SK-N-MC (cell line): ENCODE data around the gene SYNE1.

Source experiments
- EZH2 ChIP-seq: fragments of 200-600 bp; sonication (generic); IDR thresholded peaks from one replicate; pipeline ENCODE4 v1.6.1; 2017; ENCODE audit warnings: antibody characterized with exemption
- POLR2AphosphoS5 ChIP-seq: IDR thresholded peaks from 2 replicates; pipeline ENCODE4 v1.6.1; 2012; ENCODE audit warnings: mild to moderate bottlenecking, low read depth, low read length, borderline replicate concordance

DNA sequence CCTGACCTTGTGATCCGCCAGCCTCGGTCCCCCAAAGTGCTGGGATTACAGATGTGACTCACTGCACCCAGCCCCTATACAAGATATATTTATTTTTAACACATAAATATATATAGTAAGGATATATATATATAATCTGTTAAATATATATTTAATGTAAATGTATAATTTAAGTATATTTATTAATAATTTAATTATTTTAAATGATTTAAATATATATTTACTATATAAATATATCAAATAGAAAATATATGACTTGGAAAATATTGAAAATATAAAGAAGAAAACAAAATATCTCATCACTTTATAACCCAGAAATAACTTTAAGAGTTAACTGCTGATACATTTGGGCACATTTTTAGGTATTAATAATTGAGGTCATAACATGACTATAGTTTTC, 324.7 kb downstream of the SYNE1 start:
- no peak for TF ChIP-seq EZH2
- TF ChIP-seq POLR2AphosphoS5, result no peak
